K562 (cell line): ENCODE measurements around the gene AP1S3. TPM values are rescaled to one million over a fixed set of nuclear protein-coding genes. Genes with fewer than 3 reads are reported as not detected.

Experiments
- ATAC-seq: fragments of 200-7000 bp; cut with Tn5 transposase; 3 replicates; pipeline ENCODE4 v1.9.1; 2020; ENCODE audit warnings: moderate library complexity
- BruUV-seq: library from RNA; stranded (reverse); fragments of 400-500 nt; replicated peaks from 2 replicates; lab custom pipeline; 2021; lab: Mats Ljungman, UMichigan
- CTCF ChIA-PET: fragments of 300-600 bp; formaldehyde crosslinking; extraction: SDS; loops from one replicate; lab custom pipeline; 2021; ENCODE audit warnings: low intra/inter-chr PET ratio; lab: Yijun Ruan, JAX
- POLR2A ChIA-PET: fragments of 300-600, 350-650 bp; sonication (Branson Sonifier 250); formaldehyde crosslinking; extraction: SDS; loops from one replicate; lab custom pipeline; 2021; ENCODE audit warnings: antibody characterized with exemption, inconsistent platforms; lab: Yijun Ruan, JAX
- DNase-seq, 4 experiments: peaks; one replicate each; pipeline versions ENCODE4 v3.0.0 to v3.0.0-alpha.2; 2011 to 2018; ENCODE audit warnings: low spot score in 3 of 4, mixed read lengths in 3 of 4; ENCODE audit errors: extremely low read depth in 1 of 4
- FAIRE-seq: peaks from 2 replicates; lab custom pipeline; 2011; peaks lifted over from hg19 to GRCh38; lab: Jason Lieb, UNC
- H2AFZ ChIP-seq: 2 replicates; pipeline ENCODE4 v1.6.0; 2011; ENCODE audit warnings: low read depth, low read length, control low read depth, inconsistent platforms
- H3K27ac ChIP-seq: fragments of 200-600 bp; 3 replicates; pipeline ENCODE4 v1.8.0; 2011; ENCODE audit warnings: low read depth, mild to moderate bottlenecking, control low read depth, inconsistent platforms, low read length, moderate library complexity, mixed read lengths; ENCODE audit errors: extremely low read depth
- H3K27me3 ChIP-seq, 2 experiments: fragments of 300-600 bp in 1 of 2; 2 replicates in 1 of 2; 3 replicates in 1 of 2; pipeline versions ENCODE4 v1.6.0 to v1.8.0; 2011; ENCODE audit warnings: inconsistent platforms in 2 of 2, low read length in 2 of 2, mild to moderate bottlenecking in 1 of 2, mixed read lengths in 1 of 2, moderate library complexity in 1 of 2; ENCODE audit not compliant: control insufficient read depth in 2 of 2, insufficient read depth in 2 of 2
- H3K36me3 ChIP-seq: fragments of 300-600 bp; 3 replicates; pipeline ENCODE4 v1.8.0; 2011; ENCODE audit warnings: mild to moderate bottlenecking, low read length, inconsistent platforms; ENCODE audit not compliant: control insufficient read depth, insufficient read depth
- H3K4me1 ChIP-seq, 2 experiments: fragments of 200-600 bp in 1 of 2; replicated peaks in 1 of 2; 2 replicates in 1 of 2; 3 replicates in 1 of 2; pipeline versions ENCODE4 v1.5.1 to v1.8.0; 2011; ENCODE audit warnings: inconsistent platforms in 2 of 2, low read length in 2 of 2, mild to moderate bottlenecking in 1 of 2, mixed read lengths in 1 of 2, moderate library complexity in 1 of 2; ENCODE audit not compliant: control insufficient read depth in 2 of 2, insufficient read depth in 2 of 2
- H3K4me2 ChIP-seq: 2 replicates; pipeline ENCODE4 v1.6.1; 2011; ENCODE audit warnings: low read length, control low read depth, inconsistent platforms, mixed read lengths; ENCODE audit not compliant: insufficient read depth
- H3K4me3 ChIP-seq: fragments of 200-600 bp; sonication (generic), shearing (Covaris generic); 2 replicates; pipeline ENCODE4 v1.5.1; 2016; ENCODE audit warnings: control low read depth, inconsistent platforms
- H3K79me2 ChIP-seq: fragments of 200-600 bp; 3 replicates; pipeline ENCODE4 v1.8.0; 2011; ENCODE audit warnings: low read length, inconsistent platforms; ENCODE audit not compliant: control insufficient read depth, insufficient read depth
- H3K9ac ChIP-seq, 2 experiments: 2 replicates each; pipeline versions ENCODE4 v1.6.0 to v1.6.1; 2011; ENCODE audit warnings: low read depth in 2 of 2, low read length in 2 of 2, control low read depth in 1 of 2, inconsistent platforms in 1 of 2, mild to moderate bottlenecking in 1 of 2, mixed read lengths in 1 of 2; ENCODE audit not compliant: insufficient read depth in 1 of 2
- H3K9me1 ChIP-seq: one replicate; pipeline ENCODE4 v1.6.0; 2011; ENCODE audit warnings: inconsistent platforms, mild to moderate bottlenecking, low read length, moderate library complexity; ENCODE audit not compliant: control insufficient read depth, insufficient read depth
- H3K9me3 ChIP-seq: replicated peaks from 2 replicates; pipeline ENCODE4 v1.5.1; 2011; ENCODE audit warnings: low read depth, low read length, inconsistent platforms; ENCODE audit not compliant: control insufficient read depth, insufficient read depth
- H4K20me1 ChIP-seq: replicated peaks from 2 replicates; pipeline ENCODE4 v1.6.1; 2011; ENCODE audit warnings: low read length, inconsistent platforms, mixed read lengths; ENCODE audit not compliant: control insufficient read depth, insufficient read depth
- EP400 ChIP-seq: fragments of 450-650 bp; IDR thresholded peaks from 2 replicates; pipeline ENCODE4 v1.6.1; 2017; ENCODE audit warnings: antibody characterized with exemption, mild to moderate bottlenecking, moderate library complexity
- ETV1 ChIP-seq: fragments of 450-650 bp; conservative IDR thresholded peaks from 2 replicates; pipeline ENCODE4 v1.6.1; 2016; ENCODE audit warnings: missing genetic modification characterization, control low read depth, low read depth, missing compliant biosample characterization
- NCOA2 ChIP-seq, 2 experiments: fragments of 450-650 bp; IDR thresholded peaks; 2 replicates each; pipeline ENCODE4 v1.6.1; 2018; ENCODE audit warnings: mild to moderate bottlenecking in 2 of 2, moderate library complexity in 1 of 2; ENCODE audit not compliant: partially characterized antibody in 2 of 2
- SMAD1 ChIP-seq: fragments of 150-350 bp; IDR thresholded peaks from 2 replicates; pipeline ENCODE4 v1.6.1; 2014; ENCODE audit warnings: low read length, low read depth; ENCODE audit not compliant: partially characterized antibody
- ZNF23 ChIP-seq: fragments of 250-450 bp; sonication (Bioruptor Pico); IDR thresholded peaks from 2 replicates; pipeline ENCODE4 v1.4.0; 2020; ENCODE audit warnings: mild to moderate bottlenecking
- WGBS: fragments of 100-300 bp; shearing (Covaris generic); methylation state at CpG from one replicate; pipeline ENCODE4 v1.1.6; 2016; ENCODE audit warnings: low coverage, mixed read lengths; ENCODE audit not compliant: insufficient coverage; ENCODE audit errors: missing lambda C conversion rate; 5-methylcytosine and 5-hydroxymethylcytosine counted together
- in situ Hi-C: fragments of 300-500 bp; cut with MboI; formaldehyde crosslinking; loops from 4 replicates; pipeline ENCODE4 v1.15.0; 2018; ENCODE audit warnings: inconsistent platforms, mixed read lengths
- intact Hi-C: fragments of 100-400 bp; cut with micrococcal nuclease; formaldehyde crosslinking; loops from 2 replicates; pipeline ENCODE4 v1.14.2; 2022
- polyA plus RNA-seq, 8 experiments: library from polyadenylated mRNA; depleted of rRNA in 4 of 8; stranded (reverse) in 5 of 8; unstranded in 3 of 8; fragments of >200 nt; fragmentation: Nextera tagmentation in 2 of 8; fragmentation: Illumina TruSeq in 1 of 8; extraction: Ambion mirVana in 2 of 8; extraction: Trizol in 1 of 8; gene quantifications; 2 replicates each; pipeline versions ENCODE4 v1.2.1 to v1.2.3, GENCODE V29; 2011 to 2014; ENCODE audit warnings: inconsistent platforms in 1 of 8, missing spikeins in 1 of 8
- total RNA-seq, 7 experiments: library from RNA; depleted of rRNA in 6 of 7; stranded (reverse); fragments of >200 nt in 6 of 7; fragmentation: Illumina TruSeq in 2 of 7; extraction: Trizol in 2 of 7; gene quantifications; 2 replicates each; pipeline versions ENCODE4 v1.2.1 to v1.2.3, GENCODE V29; 2011 to 2021; ENCODE audit warnings: low replicate concordance in 1 of 7
- TF ChIP-seq, protein P1 (sequence below), 2 experiments: IDR thresholded peaks; 2 replicates each; pipeline ENCODE4 v1.6.1; 2011; ENCODE audit warnings: borderline replicate concordance in 1 of 2, control low read depth in 1 of 2, low read depth in 1 of 2, low read length in 1 of 2, mild to moderate bottlenecking in 1 of 2, mixed read lengths in 1 of 2, moderate library complexity in 1 of 2; ENCODE audit not compliant: insufficient read depth in 1 of 2, insufficient read length in 1 of 2, poor library complexity in 1 of 2, severe bottlenecking in 1 of 2; ENCODE audit errors: extremely low read depth in 1 of 2
- TF ChIP-seq, protein P2 (sequence below): fragments of 250-450 bp; sonication (Bioruptor Pico); IDR thresholded peaks from 2 replicates; pipeline ENCODE4 v1.5.0; 2021
- TF ChIP-seq, protein P3 (sequence below): fragments of 150-350 bp; conservative IDR thresholded peaks from 2 replicates; pipeline ENCODE4 v1.6.1; 2014; ENCODE audit warnings: low read length

The AP1S3 gene
- total and polyA plus RNA-seq, 9 of the 15 experiments (the other 6 are each of a cell fraction or from before 2014, with no cell fraction given) = 0.50 to 3.8 (median 2.1) TPM

DNA sequence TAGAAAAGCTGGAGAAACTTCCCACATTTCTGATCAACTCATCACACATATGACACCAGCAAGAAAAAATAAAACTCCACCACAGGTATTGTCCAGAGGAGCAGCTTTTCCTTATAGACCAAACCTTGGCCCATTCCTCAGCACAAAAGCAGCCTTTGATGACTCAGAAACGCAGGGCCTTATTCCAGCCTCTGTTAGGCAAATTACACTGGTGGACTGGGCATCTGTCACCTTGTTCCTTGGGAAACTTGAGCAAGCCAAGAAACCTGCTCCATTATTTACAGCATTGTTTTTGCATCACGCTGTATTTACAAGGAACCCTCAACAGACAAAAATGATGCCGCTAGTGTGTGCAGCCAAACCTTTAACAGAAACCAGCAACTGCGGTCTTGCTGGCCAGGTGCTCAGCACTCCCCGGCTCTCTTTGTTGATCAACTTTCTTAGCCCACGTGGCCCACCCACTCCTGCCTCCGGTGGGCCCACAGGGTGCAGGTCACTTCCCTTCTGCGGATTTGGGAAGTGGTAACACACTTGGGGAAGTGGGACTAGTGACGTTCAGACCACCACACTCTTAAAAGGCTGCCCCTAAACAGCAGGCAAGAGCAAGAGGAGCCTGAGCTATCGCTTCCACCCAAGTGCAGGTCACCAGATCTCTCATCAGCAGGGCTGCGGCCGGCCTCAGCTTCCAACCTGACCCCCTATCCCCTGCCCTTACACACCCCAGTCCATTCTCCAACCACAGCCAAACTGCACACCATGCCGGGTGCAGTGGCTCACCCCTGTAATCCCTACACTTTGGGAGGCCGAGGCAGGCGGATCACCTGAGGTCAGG is 1.5 kb downstream of the AP1S3 start:
- 41% methylated on average over 11 of the region's 15 CpGs for WGBS
- H3K79me2 ChIP-seq = no peaks in the 10 kb centered on the region
- peaks cover 0 to 10% of the 10 kb centered on the region in 2 experiments; a peak in 1 of 5 replicates for H3K27me3 ChIP-seq
- H2AFZ ChIP-seq = no peak overlapping the region
- intact Hi-C loops = no loop called here
- no peak overlapping the region for H3K4me3 ChIP-seq
- in situ Hi-C loops = no loop called here
- peaks cover 0 to 16% of the 10 kb centered on the region in 2 experiments; a peak in 2 of 5 replicates for H3K4me1 ChIP-seq
- CTCF ChIA-PET = no interaction called here
- H3K9me3 ChIP-seq = no peaks in the 10 kb centered on the region
- ATAC-seq = no peak
- no peak overlapping the region for H3K4me2 ChIP-seq
- FAIRE-seq = no peak
- TF ChIP-seq, protein P1, sequence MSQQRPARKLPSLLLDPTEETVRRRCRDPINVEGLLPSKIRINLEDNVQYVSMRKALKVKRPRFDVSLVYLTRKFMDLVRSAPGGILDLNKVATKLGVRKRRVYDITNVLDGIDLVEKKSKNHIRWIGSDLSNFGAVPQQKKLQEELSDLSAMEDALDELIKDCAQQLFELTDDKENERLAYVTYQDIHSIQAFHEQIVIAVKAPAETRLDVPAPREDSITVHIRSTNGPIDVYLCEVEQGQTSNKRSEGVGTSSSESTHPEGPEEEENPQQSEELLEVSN (IDR thresholded peaks at IDR 0.05; ENCODE audit: borderline replicate concordance in 1 of 2, extremely low read depth in 1 of 2, insufficient read depth in 1 of 2, insufficient read length in 1 of 2, low read depth in 1 of 2, low read length in 1 of 2, poor library complexity in 1 of 2, severe bottlenecking in 1 of 2) = no peak
- TF ChIP-seq, all 486 proteins: peak for 0
- Histone ChIP-seq H3K27ac (no peak overlapping the region), H4K20me1 (no peaks in the 10 kb centered on the region), H3K9me1 (no peaks in the 10 kb centered on the region), H3K36me3 (no peaks in the 10 kb centered on the region), H3K9ac (no peak overlapping the region)
- POLR2A ChIA-PET = no interaction called here
- no TSS peak for BruUV-seq
- DNase-seq = no peak

DNA sequence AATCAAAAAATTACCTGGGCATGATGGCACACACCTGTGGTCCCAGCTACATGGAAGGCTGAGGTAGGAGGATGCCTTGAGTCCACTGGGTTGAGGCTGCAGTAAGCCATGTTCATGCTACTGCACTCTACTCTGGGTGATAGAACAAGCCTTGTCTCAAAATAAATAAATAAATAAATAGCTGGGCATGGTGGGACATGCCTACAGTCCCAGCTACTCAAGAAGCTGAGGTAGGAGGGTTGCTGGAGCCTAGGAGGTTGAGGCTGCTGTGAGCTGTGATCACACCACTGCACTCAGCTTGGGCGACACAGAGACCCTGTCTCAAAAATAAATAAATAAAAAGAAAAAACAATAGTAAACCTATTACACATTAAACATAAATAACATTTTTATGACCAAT is 3.0 kb downstream of the AP1S3 start:
- H3K27ac ChIP-seq = no peak overlapping the region
- FAIRE-seq (no peak), DNase-seq (no peak), ATAC-seq (no peak)
- WGBS = no CpG with 5 or more reads among the region's 1 CpG
- in situ Hi-C loops = no loop called here
- no peaks in the 10 kb centered on the region for H3K79me2 ChIP-seq
- POLR2A ChIA-PET = no interaction called here
- no peak overlapping the region for H3K4me2 ChIP-seq
- no peaks in the 10 kb centered on the region for H3K9me3 ChIP-seq
- peaks cover 0 to 16% of the 10 kb centered on the region in 2 experiments; a peak in 2 of 5 replicates for H3K4me1 ChIP-seq
- BruUV-seq = no TSS peak
- H3K36me3 ChIP-seq = no peaks in the 10 kb centered on the region
- H3K4me3 ChIP-seq = no peak overlapping the region
- CTCF ChIA-PET = no interaction called here
- intact Hi-C loops = no loop called here
- H3K9me1 ChIP-seq = no peaks in the 10 kb centered on the region
- no peak overlapping the region for H3K9ac ChIP-seq
- H4K20me1 ChIP-seq = no peaks in the 10 kb centered on the region
- H2AFZ ChIP-seq = no peak overlapping the region
- H3K27me3 ChIP-seq = peaks cover 0 to 10% of the 10 kb centered on the region in 2 experiments; a peak in 1 of 5 replicates
- TF ChIP-seq NCOA2 (IDR thresholded peaks at IDR 0.05; ENCODE audit: partially characterized antibody in 2 of 2) (no peak), EP400 (no peak), ETV1 (tag) (no peak), SMAD1 (no peak), ZNF23 (CRISPR knock-in tag) (no peak)
- TF ChIP-seq, protein P2, sequence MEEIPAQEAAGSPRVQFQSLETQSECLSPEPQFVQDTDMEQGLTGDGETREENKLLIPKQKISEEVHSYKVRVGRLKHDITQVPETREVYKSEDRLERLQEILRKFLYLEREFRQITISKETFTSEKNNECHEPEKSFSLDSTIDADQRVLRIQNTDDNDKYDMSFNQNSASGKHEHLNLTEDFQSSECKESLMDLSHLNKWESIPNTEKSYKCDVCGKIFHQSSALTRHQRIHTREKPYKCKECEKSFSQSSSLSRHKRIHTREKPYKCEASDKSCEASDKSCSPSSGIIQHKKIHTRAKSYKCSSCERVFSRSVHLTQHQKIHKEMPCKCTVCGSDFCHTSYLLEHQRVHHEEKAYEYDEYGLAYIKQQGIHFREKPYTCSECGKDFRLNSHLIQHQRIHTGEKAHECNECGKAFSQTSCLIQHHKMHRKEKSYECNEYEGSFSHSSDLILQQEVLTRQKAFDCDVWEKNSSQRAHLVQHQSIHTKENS (CRISPR knock-in tag) = no peak
- TF ChIP-seq, protein P3, sequence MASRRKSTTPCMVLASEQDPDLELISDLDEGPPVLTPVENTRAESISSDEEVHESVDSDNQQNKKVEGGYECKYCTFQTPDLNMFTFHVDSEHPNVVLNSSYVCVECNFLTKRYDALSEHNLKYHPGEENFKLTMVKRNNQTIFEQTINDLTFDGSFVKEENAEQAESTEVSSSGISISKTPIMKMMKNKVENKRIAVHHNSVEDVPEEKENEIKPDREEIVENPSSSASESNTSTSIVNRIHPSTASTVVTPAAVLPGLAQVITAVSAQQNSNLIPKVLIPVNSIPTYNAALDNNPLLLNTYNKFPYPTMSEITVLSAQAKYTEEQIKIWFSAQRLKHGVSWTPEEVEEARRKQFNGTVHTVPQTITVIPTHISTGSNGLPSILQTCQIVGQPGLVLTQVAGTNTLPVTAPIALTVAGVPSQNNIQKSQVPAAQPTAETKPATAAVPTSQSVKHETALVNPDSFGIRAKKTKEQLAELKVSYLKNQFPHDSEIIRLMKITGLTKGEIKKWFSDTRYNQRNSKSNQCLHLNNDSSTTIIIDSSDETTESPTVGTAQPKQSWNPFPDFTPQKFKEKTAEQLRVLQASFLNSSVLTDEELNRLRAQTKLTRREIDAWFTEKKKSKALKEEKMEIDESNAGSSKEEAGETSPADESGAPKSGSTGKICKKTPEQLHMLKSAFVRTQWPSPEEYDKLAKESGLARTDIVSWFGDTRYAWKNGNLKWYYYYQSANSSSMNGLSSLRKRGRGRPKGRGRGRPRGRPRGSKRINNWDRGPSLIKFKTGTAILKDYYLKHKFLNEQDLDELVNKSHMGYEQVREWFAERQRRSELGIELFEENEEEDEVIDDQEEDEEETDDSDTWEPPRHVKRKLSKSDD = no peak
